Vagina (tissue), 2 donors: ENCODE results near the gene HERC4. TPM values are rescaled to one million over a fixed set of nuclear protein-coding genes. Genes with fewer than 3 reads are reported as not detected.
A peak's percentile ranks its signal among the peaks of the same experiment; 100 is the strongest.
"Not testable (repeated sequence)": the region's sequence is repeated elsewhere in the genome, so short reads cannot be mapped to it uniquely, and the experiment has no call there.

ENCODE experiments used
- DNase-seq, 2 donors: peaks; one replicate each; pipeline ENCODE4 v3.0.0-alpha.2; 2017; ENCODE audit errors: extremely low spot score in 2 of 2
- H3K27ac ChIP-seq: fragments of 200-600 bp; sonication (generic); one replicate; pipeline ENCODE4 v1.5.1; 2019
- H3K27me3 ChIP-seq: fragments of 200-600 bp; sonication (generic); one replicate; pipeline ENCODE4 v1.5.1; 2019
- H3K36me3 ChIP-seq, 2 donors: fragments of 200-600 bp; sonication (generic); one replicate each; pipeline ENCODE4 v1.5.1; 2017 to 2019
- H3K4me1 ChIP-seq: fragments of 200-600 bp; sonication (generic); one replicate; pipeline ENCODE4 v1.5.1; 2019
- H3K4me3 ChIP-seq, 2 donors: fragments of 200-600 bp; sonication (generic); 1 replicate in 1 of 2; 2 replicates in 1 of 2; pipeline ENCODE4 v1.5.1; 2016 to 2019
- H3K9me3 ChIP-seq: fragments of 200-600 bp; sonication (generic); one replicate; pipeline ENCODE4 v1.5.1; 2019
- POLR2A ChIP-seq, 2 donors: fragments of 450-650 bp; IDR thresholded peaks; one replicate each; pipeline ENCODE4 v1.6.1; 2017; ENCODE audit warnings: antibody characterized with exemption in 2 of 2, mild to moderate bottlenecking in 2 of 2, moderate library complexity in 2 of 2
- POLR2AphosphoS5 ChIP-seq, 2 donors: sonication (generic); formaldehyde crosslinking; IDR thresholded peaks; one replicate each; pipeline ENCODE4 v1.9.0; 2017; ENCODE audit warnings: antibody characterized with exemption in 2 of 2, mild to moderate bottlenecking in 2 of 2, low read depth in 1 of 2; ENCODE audit not compliant: insufficient read depth in 1 of 2
- intact Hi-C: fragments of 100-400 bp; cut with DNase I; formaldehyde crosslinking; loops from one replicate; pipeline ENCODE4 v1.15.1; 2023
- total RNA-seq: library from RNA; depleted of rRNA; stranded (reverse); fragments of >200 nt; gene quantifications from one replicate; pipeline ENCODE4 v1.2.3, GENCODE V29; 2016
- TF ChIP-seq, protein P1 (sequence below), 3 experiments: fragments of 450-650 bp in 2 of 3; fragments of 200-600 bp in 1 of 3; sonication (generic) in 1 of 3; IDR thresholded peaks; one replicate each; pipeline ENCODE4 v1.5.1; 2017 to 2019; ENCODE audit warnings: antibody characterized with exemption in 3 of 3, mild to moderate bottlenecking in 2 of 3, moderate library complexity in 2 of 3

The HERC4 gene
- total RNA-seq, 1 donor from 2014 or later, result 47.9 TPM

DNA sequence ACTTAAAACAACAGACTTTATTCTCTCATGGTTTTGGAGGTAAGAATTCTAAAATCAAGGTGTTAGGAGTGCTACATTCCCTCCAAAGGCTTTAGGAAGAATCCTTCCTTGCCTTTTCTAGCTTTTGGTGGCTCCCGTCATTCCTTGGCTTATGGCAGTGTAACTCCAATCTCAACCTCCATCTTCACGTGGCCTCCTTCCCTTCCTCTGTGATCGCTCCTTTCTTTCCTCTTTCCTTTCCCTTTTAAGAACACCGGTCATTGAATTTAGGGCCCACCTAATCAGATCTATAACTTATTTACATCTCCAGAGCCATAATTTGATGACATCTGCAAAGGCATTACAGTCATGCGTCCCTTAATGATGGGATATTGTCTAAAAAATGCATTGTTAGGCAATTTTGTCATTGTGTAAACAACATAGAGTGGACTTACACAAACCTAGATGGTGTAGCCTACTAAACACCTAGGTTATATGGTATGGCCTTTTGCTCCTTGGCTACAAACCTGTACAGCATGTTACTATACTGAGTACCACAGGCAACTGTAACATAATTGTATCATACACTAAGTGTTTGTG, 5.9 kb upstream of the HERC4 start:
- Histone ChIP-seq H3K9me3 (no peaks in the 10 kb centered on the region), H3K36me3 (no peaks in the 10 kb centered on the region), H3K4me3 (no peak overlapping the region), H3K27me3 (no peaks in the 10 kb centered on the region), H3K27ac (no peak overlapping the region), H3K4me1 (no peaks in the 10 kb centered on the region)
- TF ChIP-seq POLR2A (IDR thresholded peaks at IDR 0.05), result no peak
- TF ChIP-seq, protein P1, sequence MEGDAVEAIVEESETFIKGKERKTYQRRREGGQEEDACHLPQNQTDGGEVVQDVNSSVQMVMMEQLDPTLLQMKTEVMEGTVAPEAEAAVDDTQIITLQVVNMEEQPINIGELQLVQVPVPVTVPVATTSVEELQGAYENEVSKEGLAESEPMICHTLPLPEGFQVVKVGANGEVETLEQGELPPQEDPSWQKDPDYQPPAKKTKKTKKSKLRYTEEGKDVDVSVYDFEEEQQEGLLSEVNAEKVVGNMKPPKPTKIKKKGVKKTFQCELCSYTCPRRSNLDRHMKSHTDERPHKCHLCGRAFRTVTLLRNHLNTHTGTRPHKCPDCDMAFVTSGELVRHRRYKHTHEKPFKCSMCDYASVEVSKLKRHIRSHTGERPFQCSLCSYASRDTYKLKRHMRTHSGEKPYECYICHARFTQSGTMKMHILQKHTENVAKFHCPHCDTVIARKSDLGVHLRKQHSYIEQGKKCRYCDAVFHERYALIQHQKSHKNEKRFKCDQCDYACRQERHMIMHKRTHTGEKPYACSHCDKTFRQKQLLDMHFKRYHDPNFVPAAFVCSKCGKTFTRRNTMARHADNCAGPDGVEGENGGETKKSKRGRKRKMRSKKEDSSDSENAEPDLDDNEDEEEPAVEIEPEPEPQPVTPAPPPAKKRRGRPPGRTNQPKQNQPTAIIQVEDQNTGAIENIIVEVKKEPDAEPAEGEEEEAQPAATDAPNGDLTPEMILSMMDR (IDR thresholded peaks at IDR 0.05), result no peak
- TF ChIP-seq POLR2AphosphoS5 (IDR thresholded peaks at IDR 0.05; ENCODE audit: insufficient read depth in 1 of 2, low read depth in 1 of 2), result no peak
- intact Hi-C loops, result no loop called here
- DNase-seq, result no peak

DNA sequence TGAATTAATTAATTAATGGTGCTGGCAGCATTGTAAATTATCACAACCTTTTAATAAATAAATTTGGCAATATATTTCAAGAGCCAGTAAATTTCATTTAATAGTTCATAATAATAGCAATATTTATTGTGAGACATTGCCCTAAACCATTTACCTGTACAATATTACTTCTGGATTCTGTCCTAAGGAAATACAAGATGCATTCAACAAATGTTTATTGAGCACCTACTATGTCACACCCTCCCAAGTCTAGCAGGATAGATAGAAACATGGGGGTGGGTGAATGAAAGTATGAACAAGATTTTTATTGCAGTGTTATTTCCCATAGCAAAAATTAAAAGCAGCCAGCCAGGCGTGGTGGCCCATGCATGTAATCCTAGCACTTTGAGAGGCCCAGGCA, 4.4 kb upstream of the HERC4 start:
- DNase-seq, result no peak
- intact Hi-C loops, result no loop called here
- H3K36me3 ChIP-seq, result no peaks in the 10 kb centered on the region
- H3K27me3 ChIP-seq, result no peaks in the 10 kb centered on the region
- peaks cover 6% of the 10 kb centered on the region for H3K4me1 ChIP-seq
- TF ChIP-seq POLR2A (IDR thresholded peaks at IDR 0.05) (no peak), POLR2AphosphoS5 (IDR thresholded peaks at IDR 0.05; ENCODE audit: insufficient read depth in 1 of 2, low read depth in 1 of 2) (no peak)
- TF ChIP-seq, protein P1 (IDR thresholded peaks at IDR 0.05), result no peak
- no peaks in the 10 kb centered on the region for H3K9me3 ChIP-seq
- no peak overlapping the region for H3K4me3 ChIP-seq
- no peak overlapping the region for H3K27ac ChIP-seq

DNA sequence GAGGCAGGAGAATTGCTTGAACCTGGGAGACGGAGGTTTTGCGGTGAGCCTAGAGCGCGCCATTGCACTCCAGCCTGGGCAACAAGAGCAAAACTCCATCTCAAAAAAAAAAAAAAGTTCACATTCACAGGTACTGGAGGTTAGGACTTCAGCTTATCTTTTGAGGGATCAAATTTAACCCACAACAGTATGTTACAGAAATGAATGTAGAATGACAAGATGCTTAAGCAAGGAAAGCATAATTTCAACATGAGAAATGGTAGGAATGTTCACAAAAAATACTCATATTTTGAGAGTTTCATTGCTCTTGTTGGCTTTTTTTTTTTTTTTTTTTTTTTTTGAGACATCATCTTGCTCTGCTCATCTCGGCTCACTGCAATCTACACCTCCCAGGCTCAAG, 1.9 kb upstream of the HERC4 start:
- Histone ChIP-seq H3K27ac (no peak overlapping the region), H3K9me3 (no peaks in the 10 kb centered on the region), H3K27me3 (no peaks in the 10 kb centered on the region), H3K4me3 (no peak overlapping the region), H3K4me1 (peaks cover 26% of the 10 kb centered on the region), H3K36me3 (no peaks in the 10 kb centered on the region)
- intact Hi-C loops, result no loop called here
- no peak for DNase-seq
- TF ChIP-seq POLR2A (IDR thresholded peaks at IDR 0.05), result no peak
- TF ChIP-seq, protein P1 (IDR thresholded peaks at IDR 0.05), result no peak
- TF ChIP-seq POLR2AphosphoS5 (IDR thresholded peaks at IDR 0.05; ENCODE audit: insufficient read depth in 1 of 2, low read depth in 1 of 2), result no peak

DNA sequence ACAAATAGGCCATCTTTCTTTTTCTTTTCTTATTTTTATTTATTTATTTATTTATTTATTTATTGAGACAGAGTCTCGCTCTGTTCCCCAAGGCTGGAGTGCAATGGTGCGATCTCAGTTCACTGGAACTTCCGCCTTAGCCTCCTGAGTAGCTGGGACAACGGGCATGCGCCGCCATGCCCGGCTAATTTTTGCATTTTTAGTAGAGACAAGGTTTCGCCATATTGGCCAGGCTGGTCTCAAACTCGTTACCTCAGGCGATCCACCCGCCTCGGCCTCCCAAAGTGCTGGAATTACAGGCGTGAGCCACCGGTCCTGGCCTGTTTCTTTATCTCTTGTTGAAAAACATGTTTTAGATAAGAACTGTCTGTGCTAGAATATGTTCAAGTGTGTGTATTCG, 998 bp upstream of the HERC4 start:
- H3K27me3 ChIP-seq, H3K36me3 ChIP-seq, H3K27ac ChIP-seq, DNase-seq, H3K9me3 ChIP-seq, H3K4me3 ChIP-seq, intact Hi-C loops: not testable (repeated sequence)
- peaks cover 36% of the 10 kb centered on the region for H3K4me1 ChIP-seq

DNA sequence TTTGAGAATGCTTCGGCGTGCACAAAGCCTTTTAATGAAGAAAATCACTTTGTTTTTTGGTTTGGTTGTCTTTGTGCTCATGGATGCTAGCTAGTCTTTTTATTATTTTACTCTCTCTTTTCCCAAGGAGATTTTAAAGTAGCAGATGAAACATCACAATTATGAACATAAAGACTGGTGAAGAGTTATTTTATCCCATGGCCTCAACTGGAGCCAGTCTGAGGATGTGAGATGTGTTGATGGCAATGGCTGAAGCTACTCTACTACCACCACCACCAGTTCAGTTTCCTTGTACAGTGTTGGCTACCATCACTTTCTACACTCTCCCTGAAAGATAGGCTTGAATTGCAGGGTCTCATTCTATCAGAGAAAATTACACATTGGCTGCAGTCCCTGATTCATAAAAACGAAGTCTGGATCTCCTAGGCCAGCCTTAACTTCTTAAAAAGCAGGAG, 494 bp upstream of the HERC4 start:
- Histone ChIP-seq H3K27me3 (no peaks in the 10 kb centered on the region), H3K4me1 (peaks cover 38% of the 10 kb centered on the region), H3K27ac (peak overlapping the region; percentile 96), H3K9me3 (no peaks in the 10 kb centered on the region), H3K36me3 (no peaks in the 10 kb centered on the region), H3K4me3 (peak overlapping the region in 1 of 2 donors; percentile 78)
- no peak for DNase-seq
- TF ChIP-seq, protein P1 (IDR thresholded peaks at IDR 0.05), result no peak
- TF ChIP-seq POLR2AphosphoS5 (IDR thresholded peaks at IDR 0.05; ENCODE audit: insufficient read depth in 1 of 2, low read depth in 1 of 2) (no peak), POLR2A (IDR thresholded peaks at IDR 0.05) (no peak)
- intact Hi-C loops, result no loop called here
